ENCODE measurements around the gene ZDHHC13.
"Not testable (repeated sequence)": the region's sequence is repeated elsewhere in the genome, so short reads cannot be mapped to it uniquely, and the experiment has no call there.

The ZDHHC13 gene

GRCh38 chr11:19100885-19101284 lies 16.1 kb upstream of the ZDHHC13 start:
- DNase-seq (ENCODE audit: low read depth): no peak

- DNase-seq (ENCODE audit: low read depth): no peak
Observed at GRCh38 chr11:19101796-19102520, 15.0 kb upstream of the ZDHHC13 start.

GRCh38 chr11:19102521-19102900 lies 14.5 kb upstream of the ZDHHC13 start:
- no peak for DNase-seq (ENCODE audit: low read depth)

- no peak for DNase-seq (ENCODE audit: low read depth)
Observed at GRCh38 chr11:19105011-19105410, 12.0 kb upstream of the ZDHHC13 start.

GRCh38 chr11:19107125-19107524 lies 9.8 kb upstream of the ZDHHC13 start:
- no peak for DNase-seq (ENCODE audit: low read depth)

GRCh38 chr11:19110295-19110694 lies 6.7 kb upstream of the ZDHHC13 start:
- no peak for DNase-seq (ENCODE audit: low read depth)

GRCh38 chr11:19111809-19112208 lies 5.2 kb upstream of the ZDHHC13 start:
- DNase-seq (ENCODE audit: low read depth): no peak

GRCh38 chr11:19116276-19116970 lies 545 bp upstream of the ZDHHC13 start:
- no peak for DNase-seq (ENCODE audit: low read depth)

- DNase-seq (ENCODE audit: low read depth): no peak
Observed at GRCh38 chr11:19117760-19118097, 761 bp downstream of the ZDHHC13 start.

GRCh38 chr11:19121646-19122045 lies 4.7 kb downstream of the ZDHHC13 start:
- no peak for DNase-seq (ENCODE audit: low read depth)

- DNase-seq (ENCODE audit: low read depth): no peak
Observed at GRCh38 chr11:19122960-19123615, 6.1 kb downstream of the ZDHHC13 start.

- not testable (repeated sequence) for DNase-seq (ENCODE audit: low read depth)
Observed at GRCh38 chr11:19126562-19127325, 9.8 kb downstream of the ZDHHC13 start.

GRCh38 chr11:19134004-19134403 lies 17.0 kb downstream of the ZDHHC13 start:
- DNase-seq (ENCODE audit: low read depth): no peak

GRCh38 chr11:19136884-19137283 lies 19.9 kb downstream of the ZDHHC13 start:
- DNase-seq (ENCODE audit: low read depth): not testable (repeated sequence)

- no peak for DNase-seq (ENCODE audit: low read depth)
Observed at GRCh38 chr11:19145319-19145718, 28.4 kb downstream of the ZDHHC13 start.

- DNase-seq (ENCODE audit: low read depth): no peak
Observed at GRCh38 chr11:19156892-19157291, 39.9 kb downstream of the ZDHHC13 start.

- DNase-seq (ENCODE audit: low read depth): no peak
Observed at GRCh38 chr11:19160847-19161246, 43.9 kb downstream of the ZDHHC13 start.

GRCh38 chr11:19161651-19162050 lies 44.7 kb downstream of the ZDHHC13 start:
- DNase-seq (ENCODE audit: low read depth): no peak

GRCh38 chr11:19162951-19163505 lies 46.1 kb downstream of the ZDHHC13 start:
- DNase-seq (ENCODE audit: low read depth): no peak

GRCh38 chr11:19163617-19164016 lies 46.6 kb downstream of the ZDHHC13 start:
- DNase-seq (ENCODE audit: low read depth): no peak

GRCh38 chr11:19164230-19164855 lies 47.4 kb downstream of the ZDHHC13 start:
- no peak for DNase-seq (ENCODE audit: low read depth)

- DNase-seq (ENCODE audit: low read depth): no peak
Observed at GRCh38 chr11:19164881-19165280, 47.9 kb downstream of the ZDHHC13 start.
